Testis (tissue), 3 donors: ENCODE measurements around the gene RANBP3. TPM values are rescaled to one million over a fixed set of nuclear protein-coding genes. Genes with fewer than 3 reads are reported as not detected.

ENCODE experiments used
- DNase-seq: peaks from one replicate; pipeline ENCODE4 v3.0.0-alpha.2; 2019
- H3K27ac ChIP-seq, 2 donors: fragments of 200-600 bp; sonication (generic); one replicate each; pipeline ENCODE4 v1.5.1; 2019
- H3K27me3 ChIP-seq: fragments of 200-600 bp; sonication (generic); one replicate; pipeline ENCODE4 v1.5.1; 2019
- H3K36me3 ChIP-seq: fragments of 200-600 bp; sonication (generic); one replicate; pipeline ENCODE4 v1.5.1; 2017; ENCODE audit warnings: low read depth; ENCODE audit errors: missing control alignments
- H3K4me1 ChIP-seq: fragments of 200-600 bp; sonication (generic); one replicate; pipeline ENCODE4 v1.5.1; 2019
- H3K4me3 ChIP-seq, 2 donors: fragments of 200-600 bp; sonication (generic); one replicate each; pipeline ENCODE4 v1.5.1; 2017 to 2019
- H3K9me3 ChIP-seq: fragments of 200-600 bp; sonication (generic); one replicate; pipeline ENCODE4 v1.5.1; 2017
- POLR2A ChIP-seq: fragments of 450-650 bp; IDR thresholded peaks from one replicate; pipeline ENCODE4 v1.6.1; 2017; ENCODE audit warnings: antibody characterized with exemption, mild to moderate bottlenecking, moderate library complexity
- WGBS, 2 donors: methylation state at CpG; one replicate each; pipeline ENCODE4 v1.1.5; 2018; 5-methylcytosine and 5-hydroxymethylcytosine counted together
- intact Hi-C: fragments of 100-400 bp; cut with DNase I; formaldehyde crosslinking; loops from one replicate; pipeline ENCODE4 v1.15.1; 2023; ENCODE audit warnings: low total_unique reads
- polyA plus RNA-seq: library from polyadenylated mRNA; stranded (reverse); fragments of 350-450 nt; fragmentation: Illumina TruSeq; extraction: RNeasy Lipid Tissue Mini Kit (QIAGEN cat#74804); gene quantifications from one replicate; pipeline ENCODE4 v1.2.3, GENCODE V29; 2014; ENCODE audit warnings: low read depth, low replicate concordance; ENCODE audit not compliant: insufficient read depth
- total RNA-seq, 2 donors: library from RNA; depleted of rRNA; stranded (reverse); fragments of >200 nt; gene quantifications; one replicate each; pipeline ENCODE4 v1.2.3, GENCODE V29; 2016
- TF ChIP-seq, protein P1 (sequence below), 3 experiments: fragments of 450-650 bp in 2 of 3; fragments of 200-600 bp in 1 of 3; sonication (generic) in 1 of 3; IDR thresholded peaks; one replicate each; pipeline ENCODE4 v1.5.1; 2016 to 2019; ENCODE audit warnings: antibody characterized with exemption in 3 of 3, mild to moderate bottlenecking in 2 of 3, moderate library complexity in 1 of 3

RANBP3 gene
- total and polyA plus RNA-seq, 3 donors from 2014 or later: 142 to 148 (median 145) TPM

GRCh38 chr19:5904352-5905113 lies 73.4 kb downstream of the RANBP3 start, which contains the start of gene VMAC:
Gene VMAC, plus strand, starts transcription at chr19:5904872. Its CDS starts 19 bp downstream, at chr19:5904891.
- H3K36me3 ChIP-seq: no peaks in the 10 kb centered on the region
- H3K27ac ChIP-seq: peak within 1 kb of the TSS; percentile 73 to 89
- DNase-seq: peak; percentile 100
- H3K27me3 ChIP-seq: no peaks in the 10 kb centered on the region
- no peaks in the 10 kb centered on the region for H3K9me3 ChIP-seq
- 0 to 1% methylated on average over 10 to 32 of the region's 61 CpGs for WGBS, 2 donors
- intact Hi-C loops: loop anchor here (10.0 kb wide), 1 partner anchor 120 kb away; the partner anchor contains the start of gene PRR22
- TF ChIP-seq, protein P1, sequence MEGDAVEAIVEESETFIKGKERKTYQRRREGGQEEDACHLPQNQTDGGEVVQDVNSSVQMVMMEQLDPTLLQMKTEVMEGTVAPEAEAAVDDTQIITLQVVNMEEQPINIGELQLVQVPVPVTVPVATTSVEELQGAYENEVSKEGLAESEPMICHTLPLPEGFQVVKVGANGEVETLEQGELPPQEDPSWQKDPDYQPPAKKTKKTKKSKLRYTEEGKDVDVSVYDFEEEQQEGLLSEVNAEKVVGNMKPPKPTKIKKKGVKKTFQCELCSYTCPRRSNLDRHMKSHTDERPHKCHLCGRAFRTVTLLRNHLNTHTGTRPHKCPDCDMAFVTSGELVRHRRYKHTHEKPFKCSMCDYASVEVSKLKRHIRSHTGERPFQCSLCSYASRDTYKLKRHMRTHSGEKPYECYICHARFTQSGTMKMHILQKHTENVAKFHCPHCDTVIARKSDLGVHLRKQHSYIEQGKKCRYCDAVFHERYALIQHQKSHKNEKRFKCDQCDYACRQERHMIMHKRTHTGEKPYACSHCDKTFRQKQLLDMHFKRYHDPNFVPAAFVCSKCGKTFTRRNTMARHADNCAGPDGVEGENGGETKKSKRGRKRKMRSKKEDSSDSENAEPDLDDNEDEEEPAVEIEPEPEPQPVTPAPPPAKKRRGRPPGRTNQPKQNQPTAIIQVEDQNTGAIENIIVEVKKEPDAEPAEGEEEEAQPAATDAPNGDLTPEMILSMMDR (IDR thresholded peaks at IDR 0.05): no peak
- TF ChIP-seq POLR2A: no peak
- H3K4me1 ChIP-seq: peaks cover 15% of the 10 kb centered on the region
- H3K4me3 ChIP-seq: peak within 1 kb of the TSS; percentile 95 to 97

- H3K4me1 ChIP-seq: peaks cover 15% of the 10 kb centered on the region
These were observed 74.2 kb downstream of the RANBP3 start, which contains the start of gene NDUFA11 for GRCh38 chr19:5903624-5904351. Gene NDUFA11, minus strand, starts transcription at chr19:5903790. Its CDS starts 82 bp downstream, at chr19:5903708.

GRCh38 chr19:5903056-5903623 lies 74.8 kb downstream of the RANBP3 start:
- peak overlapping the region; percentile 73 to 89 for H3K27ac ChIP-seq
- DNase-seq: no peak
- no peaks in the 10 kb centered on the region for H3K9me3 ChIP-seq
- H3K27me3 ChIP-seq: no peaks in the 10 kb centered on the region
- H3K36me3 ChIP-seq: no peaks in the 10 kb centered on the region
- TF ChIP-seq, protein P1 (IDR thresholded peaks at IDR 0.05): no peak
- no peak for TF ChIP-seq POLR2A
- intact Hi-C loops: loop anchor here (10.0 kb wide), 1 partner anchor 118 kb away; the partner anchor contains the start of gene PRR22
- peaks cover 15% of the 10 kb centered on the region for H3K4me1 ChIP-seq
- WGBS, 2 donors: 1 to 4% methylated on average over 10 to 27 of the region's 27 CpGs
- H3K4me3 ChIP-seq: peak overlapping the region; percentile 95 to 97

More at GRCh38 chr19:5903624-5904351, 74.2 kb downstream of the RANBP3 start, which contains the start of gene NDUFA11:
- 0 to 1% methylated on average over 15 to 57 of the region's 57 CpGs for WGBS, 2 donors
- Histone ChIP-seq H3K27ac (peak within 1 kb of the TSS; percentile 73 to 89), H3K4me3 (peak within 1 kb of the TSS; percentile 95 to 97), H3K9me3 (no peaks in the 10 kb centered on the region), H3K36me3 (no peaks in the 10 kb centered on the region), H3K27me3 (no peaks in the 10 kb centered on the region)
- intact Hi-C loops: loop anchor here (10.0 kb wide), 1 partner anchor 119 kb away; the partner anchor contains the start of gene PRR22
- TF ChIP-seq POLR2A: no peak
- TF ChIP-seq, protein P1 (IDR thresholded peaks at IDR 0.05): peak in 1 of 3 experiments; percentile 23
- peak; percentile 99 for DNase-seq

DNA sequence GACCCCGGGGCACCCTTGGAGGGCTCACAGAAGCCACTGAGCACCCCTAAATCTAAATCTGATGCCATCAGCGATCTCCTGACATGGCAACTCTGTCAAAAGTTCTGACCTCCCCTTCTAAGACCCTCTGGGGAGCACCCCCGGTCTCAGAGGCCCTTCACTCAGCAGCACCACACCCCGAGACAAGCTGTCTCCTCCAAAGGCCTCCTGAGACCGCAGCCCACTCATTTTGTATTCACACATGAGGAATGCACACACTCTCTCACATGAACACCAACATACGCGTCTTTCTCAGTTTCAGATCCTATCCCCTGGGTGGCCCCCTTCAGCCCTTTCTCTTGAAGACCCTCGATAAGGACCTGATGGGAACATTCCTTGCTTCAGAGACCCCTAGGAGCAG lies 77.0 kb downstream of the RANBP3 start:
- Histone ChIP-seq H3K4me3 (no peak overlapping the region), H3K36me3 (no peaks in the 10 kb centered on the region), H3K27ac (no peak overlapping the region), H3K27me3 (no peaks in the 10 kb centered on the region), H3K9me3 (no peaks in the 10 kb centered on the region), H3K4me1 (peaks cover 14% of the 10 kb centered on the region)
- TF ChIP-seq, protein P1 (IDR thresholded peaks at IDR 0.05): no peak
- 90 to 93% methylated on average over 8 of the region's 8 CpGs for WGBS, 2 donors
- intact Hi-C loops: loop anchor here (10.0 kb wide), 1 partner anchor 116 kb away; the partner anchor contains the start of gene PRR22
- DNase-seq: no peak
